Measurements from ENCODE around the gene CCNY.

DNA sequence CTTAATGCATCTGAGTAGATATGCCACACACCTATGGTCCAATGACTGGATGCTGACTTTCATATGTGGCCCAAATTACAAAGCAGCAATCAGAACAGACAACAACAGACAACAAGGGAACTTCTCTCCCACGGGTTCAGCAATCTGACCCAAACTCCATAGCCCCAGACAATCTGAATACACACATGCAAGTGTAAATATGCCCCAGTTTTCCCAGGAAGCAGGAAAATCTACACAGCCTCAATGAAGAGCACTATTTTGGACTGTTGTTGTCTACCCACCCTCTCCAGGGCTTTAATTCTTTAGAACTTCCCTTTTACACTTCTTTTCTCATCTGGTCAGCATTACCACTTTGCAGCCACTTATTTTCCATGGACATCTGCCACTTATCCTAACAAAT is 2.0 kb upstream of the CCNY start:
- no peak for TF ChIP-seq POLR2A (IDR thresholded peaks at IDR 0.05)
- TF ChIP-seq, protein P1, sequence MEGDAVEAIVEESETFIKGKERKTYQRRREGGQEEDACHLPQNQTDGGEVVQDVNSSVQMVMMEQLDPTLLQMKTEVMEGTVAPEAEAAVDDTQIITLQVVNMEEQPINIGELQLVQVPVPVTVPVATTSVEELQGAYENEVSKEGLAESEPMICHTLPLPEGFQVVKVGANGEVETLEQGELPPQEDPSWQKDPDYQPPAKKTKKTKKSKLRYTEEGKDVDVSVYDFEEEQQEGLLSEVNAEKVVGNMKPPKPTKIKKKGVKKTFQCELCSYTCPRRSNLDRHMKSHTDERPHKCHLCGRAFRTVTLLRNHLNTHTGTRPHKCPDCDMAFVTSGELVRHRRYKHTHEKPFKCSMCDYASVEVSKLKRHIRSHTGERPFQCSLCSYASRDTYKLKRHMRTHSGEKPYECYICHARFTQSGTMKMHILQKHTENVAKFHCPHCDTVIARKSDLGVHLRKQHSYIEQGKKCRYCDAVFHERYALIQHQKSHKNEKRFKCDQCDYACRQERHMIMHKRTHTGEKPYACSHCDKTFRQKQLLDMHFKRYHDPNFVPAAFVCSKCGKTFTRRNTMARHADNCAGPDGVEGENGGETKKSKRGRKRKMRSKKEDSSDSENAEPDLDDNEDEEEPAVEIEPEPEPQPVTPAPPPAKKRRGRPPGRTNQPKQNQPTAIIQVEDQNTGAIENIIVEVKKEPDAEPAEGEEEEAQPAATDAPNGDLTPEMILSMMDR (IDR thresholded peaks at IDR 0.05) = no peak
